Measurements from ENCODE around the gene ERICH3.
A peak's percentile ranks its signal among the peaks of the same experiment; 100 is the strongest.
"Not testable (repeated sequence)": the region's sequence is repeated elsewhere in the genome, so short reads cannot be mapped to it uniquely, and the experiment has no call there.

The ERICH3 gene

DNA sequence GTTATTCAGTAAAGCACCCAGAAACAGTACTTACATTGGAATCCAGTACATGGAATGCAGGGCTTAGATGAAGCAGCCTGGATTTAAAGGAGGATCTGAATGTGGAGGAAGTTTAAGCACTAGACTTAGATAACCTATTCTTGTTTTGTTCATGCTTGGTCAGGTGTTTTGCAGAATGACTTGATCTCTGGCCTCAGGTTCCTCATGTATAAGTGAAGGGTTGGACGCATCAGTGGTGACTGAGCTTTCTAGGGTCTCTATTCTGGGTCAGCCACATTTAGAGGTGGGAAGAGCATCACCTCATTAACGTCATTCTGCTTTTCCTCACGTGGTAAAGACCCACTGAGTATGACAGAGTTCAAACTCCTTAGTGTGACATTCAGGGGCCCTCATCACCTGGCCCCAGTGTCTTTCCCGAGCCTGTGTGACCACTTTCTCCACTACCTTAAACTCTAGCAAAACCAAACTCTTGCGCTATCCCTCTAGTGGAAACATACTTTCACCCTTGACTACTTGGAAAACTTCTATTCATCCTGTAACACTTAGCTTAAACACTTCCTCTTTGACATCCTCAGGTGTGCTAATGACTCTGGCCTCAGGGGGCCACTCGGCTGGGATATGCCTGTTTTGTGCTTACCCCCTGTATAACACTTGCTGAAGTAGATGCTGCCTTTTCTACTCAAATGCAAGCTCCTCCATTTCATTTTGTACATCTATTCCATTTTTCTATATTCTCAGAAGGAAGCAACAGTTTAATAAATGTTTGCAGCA, 871 bp upstream of the ERICH3 start:
- DNase-seq: no peak

DNA sequence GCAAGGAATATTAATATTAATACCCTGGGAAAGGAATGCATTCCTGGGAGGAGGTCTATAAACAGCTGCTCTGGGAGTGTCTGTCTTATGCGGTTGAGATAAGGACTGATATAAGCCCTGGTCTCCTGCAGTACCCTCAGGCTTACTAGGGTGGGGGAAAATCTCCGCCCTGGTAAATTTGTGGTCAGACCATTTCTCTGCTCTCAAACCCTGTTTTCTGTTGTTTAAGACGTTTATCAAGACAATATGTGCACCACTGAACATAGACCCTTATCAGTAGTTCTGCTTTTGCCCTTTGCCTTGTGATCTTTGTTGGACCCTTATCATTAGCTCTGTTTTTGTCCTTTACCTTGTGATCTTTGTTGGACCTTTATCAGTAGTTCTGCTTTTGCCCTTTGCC, 2.7 kb downstream of the ERICH3 start:
- DNase-seq: not testable (repeated sequence)

DNA sequence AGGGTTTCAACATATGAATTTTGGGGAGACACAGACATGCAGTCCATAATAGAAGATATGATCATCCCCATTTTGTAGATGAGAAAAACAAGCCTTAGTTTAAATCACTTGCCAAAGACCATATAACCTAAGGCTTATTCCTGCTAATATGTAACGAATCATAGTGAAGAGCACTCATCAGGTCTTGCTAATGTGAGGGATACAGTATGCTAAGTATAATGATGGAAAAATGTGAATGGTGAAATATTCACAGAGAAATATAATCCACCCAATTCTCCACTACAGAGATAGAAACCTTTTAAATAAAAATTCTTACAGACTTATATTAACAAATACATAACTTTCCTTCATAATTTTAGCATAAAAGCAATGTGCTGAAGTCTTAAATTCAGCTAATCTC, 18.9 kb downstream of the ERICH3 start:
- DNase-seq: no peak

DNA sequence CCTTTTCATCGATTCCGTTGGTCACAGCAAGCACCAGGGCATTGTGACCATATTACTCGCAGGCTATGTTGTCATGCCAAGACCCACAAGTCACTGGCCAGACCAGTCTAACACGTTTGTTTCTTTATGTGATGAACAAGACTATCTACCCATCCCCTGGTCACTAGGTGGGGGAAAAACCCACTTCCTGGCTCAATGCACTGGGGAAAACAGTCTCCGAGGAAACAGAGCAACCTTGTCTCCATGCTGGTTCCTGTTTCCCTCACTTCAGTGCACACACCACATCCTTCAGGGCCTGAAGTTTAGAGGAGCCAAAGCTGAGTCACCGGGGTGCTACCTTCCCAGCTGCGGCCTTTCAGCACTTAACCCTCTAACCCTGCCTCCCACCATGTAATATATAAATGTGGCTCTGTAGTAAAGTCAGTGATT, 20.9 kb downstream of the ERICH3 start:
- no peak for DNase-seq

DNA sequence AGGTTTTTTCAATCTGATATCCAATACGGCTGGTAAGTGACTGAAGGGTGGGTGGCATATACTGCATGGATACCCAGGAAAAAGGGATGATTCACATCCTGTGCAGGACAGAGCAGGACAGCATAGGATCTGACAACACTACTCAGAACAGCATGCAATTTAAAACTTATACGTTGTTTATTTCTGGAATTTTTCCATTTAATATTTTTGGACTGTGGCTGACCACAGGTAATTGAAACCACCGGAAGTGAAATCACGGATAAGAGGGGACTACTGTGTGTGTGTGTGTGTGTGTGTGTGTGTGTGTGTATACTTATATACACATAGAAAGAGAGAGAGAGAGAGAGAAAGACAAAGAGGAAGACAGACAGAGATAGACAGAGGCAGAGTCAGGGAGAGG, 23.0 kb downstream of the ERICH3 start:
- DNase-seq: no peak

DNA sequence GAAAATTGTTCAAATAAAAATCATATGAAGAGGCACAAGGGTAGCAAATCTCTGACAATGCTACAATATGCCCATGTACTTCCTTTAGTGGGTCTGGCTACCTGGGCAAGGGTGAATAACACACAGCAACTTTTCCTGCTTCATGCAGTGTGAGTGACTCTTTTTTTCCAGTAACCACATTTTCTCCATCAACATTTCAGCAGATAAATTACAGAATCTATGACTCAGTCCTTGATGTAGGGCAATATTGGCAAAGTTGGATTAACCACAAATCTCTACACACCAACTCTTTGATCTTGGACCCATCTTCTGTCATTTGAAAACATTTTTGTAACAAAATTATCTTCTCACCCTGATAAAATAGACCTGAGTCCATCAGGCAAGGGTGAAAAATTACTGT, 31.7 kb downstream of the ERICH3 start:
- no peak for DNase-seq

DNA sequence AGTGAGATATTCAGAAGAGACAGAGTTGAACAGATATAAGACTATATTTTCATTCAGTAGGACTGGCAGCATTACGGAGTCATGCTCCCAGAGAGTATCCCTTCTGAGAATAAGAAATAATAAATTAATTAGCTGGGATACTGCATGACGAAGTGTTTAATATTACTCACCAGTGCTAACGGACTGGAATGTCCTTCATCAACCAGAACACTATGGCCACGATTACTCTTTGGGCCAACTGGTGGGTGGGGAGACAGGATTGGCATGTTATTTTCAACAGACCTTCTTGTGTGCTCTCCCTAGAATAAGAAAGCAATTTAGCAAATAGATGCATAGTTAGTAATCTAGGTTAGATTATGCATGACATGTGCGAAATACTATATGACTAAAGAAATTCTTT, 32.4 kb downstream of the ERICH3 start:
- no peak for DNase-seq

DNA sequence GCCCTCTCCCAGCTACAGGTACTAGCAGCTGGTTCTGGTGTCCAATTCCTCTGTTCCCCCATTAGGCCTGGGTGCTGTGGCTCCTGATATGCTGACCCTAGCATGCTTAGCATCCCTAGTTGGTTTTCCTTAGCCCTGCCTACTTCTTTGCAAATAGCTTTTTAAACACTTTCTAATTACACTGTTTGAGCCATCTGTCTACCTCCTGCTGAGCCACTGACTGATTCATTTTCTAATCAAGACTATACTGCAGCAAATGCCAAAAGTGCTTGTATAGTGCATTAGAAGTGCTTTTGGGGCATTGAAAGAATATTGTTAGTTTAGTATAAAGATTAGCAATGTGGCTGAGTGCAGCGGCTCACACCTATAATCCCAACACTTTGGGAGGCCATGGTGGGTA, 36.3 kb downstream of the ERICH3 start:
- peak; percentile 91 for DNase-seq

DNA sequence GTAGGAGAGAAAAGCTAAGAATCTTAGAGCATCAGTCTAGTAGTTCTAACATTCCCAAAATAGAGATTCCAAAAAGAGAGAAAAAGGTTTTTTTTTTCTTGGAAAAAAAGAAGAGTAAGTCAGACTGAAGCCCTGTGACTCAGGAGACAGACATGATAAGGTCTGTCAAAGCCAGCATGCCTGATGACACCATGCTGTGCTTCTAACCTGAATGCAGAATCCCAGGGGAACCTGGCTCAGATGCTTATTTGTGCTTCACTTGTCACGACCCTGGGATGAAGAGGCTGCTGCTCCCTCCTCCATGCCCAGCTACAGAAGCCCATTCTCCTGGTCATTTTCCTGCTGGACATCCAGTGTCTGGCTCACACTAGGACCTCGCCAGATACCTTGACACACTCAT, 44.3 kb downstream of the ERICH3 start:
- no peak for DNase-seq

DNA sequence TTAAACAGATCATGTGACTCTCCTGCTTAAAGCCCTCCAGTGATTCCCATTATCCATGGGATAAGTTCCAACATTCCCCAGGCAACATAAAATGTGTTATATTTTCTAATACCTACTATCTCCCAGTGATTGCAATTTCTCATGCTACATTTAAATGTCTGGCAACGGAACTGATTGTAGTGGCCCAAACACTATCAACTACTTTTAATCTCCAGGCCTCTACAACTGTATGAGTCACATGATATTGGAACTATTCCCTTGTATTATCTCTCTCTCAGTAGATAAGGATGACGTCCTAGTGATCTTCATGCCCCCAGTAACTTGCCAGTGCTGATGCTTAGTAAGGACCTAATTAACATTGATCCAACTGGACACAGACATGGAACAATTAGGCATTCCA, 49.9 kb downstream of the ERICH3 start:
- no peak for DNase-seq

DNA sequence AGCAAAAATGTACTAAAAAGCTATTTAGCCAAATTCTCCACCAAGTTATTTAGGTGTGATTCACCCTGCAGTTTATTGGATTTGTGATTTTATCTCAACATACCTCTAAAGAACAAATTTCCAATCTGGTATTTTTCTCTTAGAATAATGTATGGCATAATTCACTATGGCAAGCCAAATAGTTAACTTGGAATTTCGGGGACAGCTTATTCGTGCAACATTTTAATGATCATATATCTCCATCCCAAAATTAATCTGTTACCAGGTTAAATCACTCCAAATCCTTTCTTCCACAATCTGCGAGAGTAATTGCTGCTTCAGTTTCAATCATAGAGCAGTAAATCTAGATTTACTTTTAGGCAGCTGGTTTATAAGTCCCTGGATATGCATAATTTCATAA, 53.4 kb downstream of the ERICH3 start:
- no peak for DNase-seq

DNA sequence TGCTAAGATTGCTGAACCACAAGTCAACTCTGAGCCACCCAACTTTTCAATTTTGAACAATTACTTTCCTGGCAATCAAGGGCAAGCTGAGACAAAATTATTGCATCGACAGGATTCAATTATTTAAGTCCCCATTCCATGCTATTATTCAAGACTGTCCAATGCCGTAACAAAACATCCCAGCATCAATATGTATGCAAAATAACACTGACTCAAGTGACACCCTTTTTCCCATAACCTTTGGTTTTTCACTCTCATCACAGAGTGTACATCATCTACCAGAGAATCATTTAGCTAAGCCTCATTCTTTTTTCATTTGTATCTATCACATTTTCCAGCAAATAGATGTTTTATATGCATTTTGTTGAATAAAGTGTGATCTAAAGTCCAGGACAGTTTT, 54.6 kb downstream of the ERICH3 start:
- DNase-seq: no peak

DNA sequence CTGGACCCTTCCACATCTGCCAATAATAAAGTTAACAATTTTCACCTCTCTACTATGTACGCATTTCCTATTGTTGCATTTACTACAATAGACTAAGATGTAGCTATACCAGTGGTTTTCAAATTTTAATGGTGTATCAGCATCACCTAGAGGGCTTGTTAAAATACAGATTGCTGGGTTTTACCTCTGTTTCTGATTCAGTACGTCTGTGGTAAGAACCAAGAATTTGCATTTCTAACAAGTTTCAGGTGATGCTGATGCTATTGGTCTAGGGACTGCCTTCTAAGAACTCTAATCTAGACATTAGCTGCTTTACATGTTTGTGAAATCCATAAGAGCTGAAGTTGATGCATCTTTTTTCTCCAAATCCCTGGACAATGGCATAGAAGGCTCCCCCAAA, 59.7 kb downstream of the ERICH3 start:
- DNase-seq: no peak

DNA sequence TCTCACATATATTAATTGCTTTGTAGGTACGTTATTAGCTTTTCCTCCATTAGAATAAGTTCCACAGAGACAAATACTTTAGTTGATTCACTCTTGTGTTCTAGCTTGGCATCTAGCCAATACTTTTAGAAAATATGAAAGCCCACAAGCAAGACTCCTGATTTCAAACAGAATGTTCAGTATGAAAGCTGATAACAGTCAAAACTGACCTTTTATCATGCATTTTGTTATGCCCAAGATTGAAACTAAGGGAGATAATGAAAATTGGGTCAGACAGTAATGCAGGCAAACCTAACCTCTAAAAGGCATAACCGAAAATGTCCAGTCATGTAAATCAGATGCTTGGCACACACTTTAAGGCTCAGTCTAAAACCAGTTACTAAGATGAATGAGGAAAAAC, 61.7 kb downstream of the ERICH3 start:
- DNase-seq: no peak

DNA sequence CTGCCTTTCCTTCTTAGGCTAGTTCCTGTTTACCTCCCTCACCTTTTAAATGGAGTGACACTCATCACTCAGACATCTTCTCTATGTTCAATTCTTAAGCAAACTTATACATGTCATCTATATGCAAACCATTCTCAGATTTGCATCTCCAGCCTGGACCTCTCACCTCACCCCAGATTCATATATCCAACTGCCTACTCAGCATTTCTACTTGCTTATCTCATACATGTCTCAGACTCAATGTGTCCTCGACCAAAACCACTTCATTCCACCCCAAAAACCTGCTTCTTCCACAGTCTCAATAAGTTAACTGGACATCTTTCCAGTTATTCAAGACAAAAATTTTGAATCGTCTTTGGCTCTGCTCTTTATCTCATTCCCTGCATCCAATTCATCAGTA, 62.6 kb downstream of the ERICH3 start:
- no peak for DNase-seq

DNA sequence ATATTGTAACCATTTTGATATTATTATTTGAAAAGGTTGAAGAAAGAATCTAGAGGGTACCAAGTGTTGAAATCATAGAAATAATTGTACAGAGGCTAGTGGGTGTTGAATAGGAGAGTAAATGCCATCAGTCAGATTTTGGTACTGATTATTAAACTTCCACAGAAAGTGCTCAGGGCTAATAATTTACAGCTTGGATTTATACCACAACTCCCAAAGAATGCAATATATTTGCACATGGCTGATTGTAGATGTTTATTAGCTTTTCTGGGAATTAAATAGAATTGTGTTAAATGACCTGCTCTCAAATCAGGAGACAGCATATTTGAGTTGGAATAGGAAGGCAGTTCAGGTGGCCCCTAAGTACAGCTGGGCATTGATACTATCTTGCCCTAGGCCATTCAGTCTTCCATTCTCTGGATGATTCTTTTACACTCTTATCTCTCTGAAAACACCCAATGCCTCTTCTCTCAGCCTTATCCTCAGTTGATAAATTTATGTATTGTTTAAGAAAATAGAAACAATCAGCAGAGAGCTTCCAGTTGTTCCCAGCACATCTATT, 63.7 kb downstream of the ERICH3 start:
- no peak for DNase-seq

DNA sequence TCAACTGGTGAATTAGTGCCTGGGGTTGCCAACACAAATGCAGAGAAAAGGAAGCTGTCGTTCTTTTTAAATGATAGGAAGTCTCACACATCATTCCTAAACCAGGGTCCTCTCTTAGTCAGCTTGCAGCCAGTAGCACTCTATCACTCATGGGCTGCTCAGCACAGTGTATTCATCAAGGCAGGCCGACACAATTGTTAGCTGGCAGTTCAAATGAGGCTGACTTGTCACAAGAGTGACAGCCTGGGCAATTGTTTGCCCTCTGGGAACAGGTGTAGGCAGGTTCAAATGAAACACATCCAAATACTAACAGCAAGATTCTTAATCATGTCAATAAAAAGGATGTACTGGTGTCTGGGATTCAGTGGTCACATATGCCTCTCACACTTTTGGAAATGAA, 76.9 kb downstream of the ERICH3 start:
- no peak for DNase-seq

DNA sequence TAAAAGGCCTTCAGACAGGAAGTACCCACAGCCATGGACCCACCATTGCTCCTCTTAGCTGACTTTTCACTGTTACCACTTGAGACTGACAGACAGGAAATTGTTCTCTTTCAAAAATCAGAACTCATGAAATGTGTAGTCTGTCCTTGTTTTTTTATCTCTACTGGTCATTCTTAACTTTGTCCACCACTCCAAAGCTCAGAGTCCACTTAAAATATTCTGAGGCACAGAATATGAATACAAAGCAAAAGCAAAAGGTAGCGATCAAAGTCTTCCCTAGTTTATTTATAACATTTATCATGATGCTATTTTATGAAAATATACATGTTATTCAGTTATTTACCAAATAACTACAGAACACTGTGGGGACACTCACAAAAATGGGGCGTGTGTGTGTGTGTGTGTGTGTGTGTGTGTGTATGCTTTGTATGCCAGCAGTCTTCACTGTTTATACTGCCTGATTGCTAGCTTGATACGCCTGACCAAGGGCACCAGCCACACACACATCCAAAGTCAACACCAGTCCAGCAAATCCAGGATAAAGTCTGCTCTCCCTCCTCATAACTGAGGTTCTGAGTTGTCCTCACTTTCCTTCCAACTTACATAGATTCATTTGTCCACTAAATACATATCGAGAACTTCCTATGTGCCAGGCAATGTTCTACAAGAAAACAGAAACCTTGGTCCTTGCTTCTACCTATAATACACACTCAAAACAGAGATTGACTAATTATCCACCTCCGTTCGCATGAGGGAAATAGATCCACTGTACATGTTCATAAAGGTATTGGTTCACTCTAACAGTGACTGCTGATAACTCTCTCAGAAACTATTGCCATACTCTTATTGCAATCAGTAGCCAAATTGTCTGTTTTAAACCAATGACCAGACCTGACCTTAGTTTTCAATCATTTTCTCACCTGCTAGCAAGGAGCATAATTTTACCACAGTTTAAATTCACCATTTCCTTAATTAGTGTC, 79.4 kb downstream of the ERICH3 start:
- DNase-seq: no peak

DNA sequence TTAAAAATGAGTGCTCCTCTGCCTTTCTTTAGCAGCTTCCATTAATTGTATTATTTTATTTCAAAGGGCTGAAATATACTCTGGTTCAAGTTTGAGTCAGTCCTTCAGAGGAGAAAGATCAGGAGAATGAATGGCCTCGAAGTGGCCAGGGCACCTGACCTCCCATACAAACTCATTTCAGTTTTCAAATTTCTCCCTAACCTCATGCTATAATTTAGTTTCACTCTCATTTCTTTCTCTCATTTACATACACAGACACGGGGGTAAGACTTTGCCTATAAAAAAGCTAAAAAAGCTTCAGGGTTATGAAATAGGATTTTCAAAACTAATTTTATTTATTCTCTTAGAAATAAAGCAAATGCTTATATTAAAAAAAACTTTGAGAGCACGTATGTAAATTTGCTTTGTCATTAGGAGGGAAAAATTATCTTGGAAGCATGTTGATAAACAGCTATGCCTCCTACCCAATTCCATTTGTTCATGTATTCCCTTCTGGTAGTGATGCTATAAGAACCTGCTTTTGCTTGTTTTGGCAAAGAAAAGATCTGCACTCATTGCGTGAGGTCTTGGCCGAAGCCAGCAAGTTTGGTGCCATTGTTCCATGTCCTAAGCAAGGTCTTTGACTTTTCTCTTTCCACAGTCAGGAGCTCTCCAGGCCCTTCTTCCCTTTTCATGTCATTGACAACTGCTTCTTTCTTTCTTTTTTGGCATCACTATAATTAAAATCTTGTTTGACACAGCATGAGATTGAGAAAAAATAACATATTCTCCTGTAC, 80.8 kb downstream of the ERICH3 start:
- DNase-seq: no peak

DNA sequence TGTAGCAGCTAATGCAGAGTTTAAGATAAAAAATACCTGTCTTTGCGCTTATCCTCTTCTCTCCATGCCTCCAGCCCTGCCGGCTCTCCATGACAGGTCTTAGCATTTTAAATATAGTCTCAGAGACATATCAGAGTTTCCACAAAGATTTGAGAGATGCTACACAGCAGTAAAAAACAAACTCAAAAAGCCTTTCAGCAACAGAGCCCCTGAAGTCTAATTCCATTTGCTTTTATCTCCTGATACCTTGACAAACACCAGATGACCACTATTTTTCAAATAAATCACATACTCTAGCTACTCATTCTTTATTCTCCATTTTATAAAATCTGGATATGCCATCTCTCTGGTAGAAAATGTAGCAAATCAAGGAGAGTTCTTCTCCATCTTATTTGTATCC, 81.6 kb downstream of the ERICH3 start:
- DNase-seq: no peak

DNA sequence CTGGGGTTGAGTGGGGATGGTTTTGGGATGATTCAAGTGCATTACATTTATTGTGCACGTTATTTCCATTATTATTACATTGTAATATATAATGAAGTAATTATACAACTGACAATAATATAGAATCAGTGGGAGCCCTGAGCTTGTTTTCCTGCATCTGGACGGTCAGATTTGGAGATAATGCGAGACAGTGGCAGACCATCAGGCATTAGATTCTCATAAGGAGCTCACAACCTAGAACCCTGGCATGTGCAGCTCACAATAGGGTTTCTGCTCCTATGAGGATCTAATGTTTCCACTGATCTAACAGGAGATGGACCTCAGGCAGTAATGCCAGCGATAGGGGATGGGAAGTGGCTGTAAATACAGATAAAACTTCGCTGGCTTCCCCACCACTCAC, 83.3 kb downstream of the ERICH3 start:
- DNase-seq: no peak

DNA sequence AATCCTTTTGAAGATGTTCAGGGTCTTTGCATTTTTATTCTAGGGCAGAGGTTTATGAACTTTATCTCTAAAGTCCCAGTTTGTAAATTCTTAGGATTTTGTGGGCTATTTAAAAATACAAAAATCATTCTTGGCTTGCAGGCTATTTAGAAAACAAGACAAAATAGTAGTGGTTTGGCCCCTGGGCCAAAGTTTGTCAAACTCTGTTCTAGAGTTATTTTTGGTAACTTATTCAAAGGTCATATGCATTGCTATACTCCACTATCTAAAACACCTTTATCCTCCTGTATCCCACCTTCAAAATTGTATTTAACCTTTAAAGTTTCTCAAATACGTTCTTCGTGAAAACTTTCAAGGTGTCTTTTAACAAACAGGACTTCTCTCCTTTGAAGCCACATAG, 85.7 kb downstream of the ERICH3 start:
- DNase-seq: no peak

DNA sequence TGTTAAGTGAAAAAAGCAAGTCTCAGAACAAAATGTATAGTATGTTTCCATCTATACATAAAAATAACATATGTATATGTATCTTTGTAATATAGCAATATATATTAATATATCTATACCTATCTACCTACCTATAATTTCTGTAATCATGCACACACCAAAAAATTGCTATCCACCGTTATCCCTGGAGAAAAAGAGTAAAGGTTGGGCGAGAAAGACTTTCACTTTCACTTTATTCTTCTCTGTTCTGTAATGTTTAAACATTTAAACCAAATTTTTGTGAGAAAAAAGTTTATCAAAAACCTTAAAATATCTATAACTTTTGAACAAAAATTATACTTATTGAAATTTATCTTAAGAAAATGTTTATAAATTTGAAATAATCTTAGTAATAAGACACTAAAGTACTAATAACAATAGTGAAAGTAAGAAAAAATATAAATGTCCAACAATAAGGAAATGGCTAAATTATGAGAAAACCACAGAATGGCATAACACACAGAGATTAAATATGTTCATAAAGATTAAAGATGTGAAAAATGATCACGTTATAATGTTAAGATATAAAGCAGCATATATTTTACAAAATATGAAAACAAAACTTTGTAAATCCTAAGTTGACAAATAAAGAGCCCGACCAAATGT, 87.2 kb downstream of the ERICH3 start:
- no peak for DNase-seq
